Measurements from ENCODE around the gene KMT5B.

- TF ChIP-seq ZNF317 (CRISPR knock-in tag; IDR thresholded peaks at IDR 0.05; ENCODE audit: borderline replicate concordance, low read depth) (no peak), IRF2 (CRISPR knock-in tag; IDR thresholded peaks at IDR 0.05; ENCODE audit: borderline replicate concordance, low read depth) (no peak), SP1 (CRISPR knock-in tag; conservative IDR thresholded peaks at IDR 0.05) (no peak), CTCF (IDR thresholded peaks at IDR 0.05) (no peak), ATF3 (CRISPR knock-in tag; conservative IDR thresholded peaks at IDR 0.05) (0 out of 2 replicates have a peak, but pooled peaks have one; percentile 39), SMAD3 (CRISPR knock-in tag; IDR thresholded peaks at IDR 0.05; ENCODE audit: borderline replicate concordance) (no peak), FOXK1 (CRISPR knock-in tag; IDR thresholded peaks at IDR 0.05) (no peak), ELF4 (CRISPR knock-in tag; IDR thresholded peaks at IDR 0.05; ENCODE audit: low read depth) (no peak), FOXJ3 (CRISPR knock-in tag; IDR thresholded peaks at IDR 0.05; ENCODE audit: borderline replicate concordance) (no peak), CREB1 (CRISPR knock-in tag; IDR thresholded peaks at IDR 0.05) (no peak), STAT6 (CRISPR knock-in tag; conservative IDR thresholded peaks at IDR 0.05; ENCODE audit: low read depth) (no peak), JUN (CRISPR knock-in tag; IDR thresholded peaks at IDR 0.05) (no peak), SMAD4 (CRISPR knock-in tag; IDR thresholded peaks at IDR 0.05) (no peak)
Observed at GRCh38 chr11:68259122-68259959, 46.2 kb upstream of the KMT5B start.
